ENCODE measurements around the gene UBR2.
"Not testable (repeated sequence)": the region's sequence is repeated elsewhere in the genome, so short reads cannot be mapped to it uniquely, and the experiment has no call there.

The UBR2 gene

GRCh38 chr6:42551217-42551616 lies 12.6 kb upstream of the UBR2 start:
- DNase-seq: no peak
- intact Hi-C loops (cut with DNase I): no loop called here

- intact Hi-C loops (cut with DNase I): no loop called here
Observed at GRCh38 chr6:42552380-42552779, 11.4 kb upstream of the UBR2 start.

DNA sequence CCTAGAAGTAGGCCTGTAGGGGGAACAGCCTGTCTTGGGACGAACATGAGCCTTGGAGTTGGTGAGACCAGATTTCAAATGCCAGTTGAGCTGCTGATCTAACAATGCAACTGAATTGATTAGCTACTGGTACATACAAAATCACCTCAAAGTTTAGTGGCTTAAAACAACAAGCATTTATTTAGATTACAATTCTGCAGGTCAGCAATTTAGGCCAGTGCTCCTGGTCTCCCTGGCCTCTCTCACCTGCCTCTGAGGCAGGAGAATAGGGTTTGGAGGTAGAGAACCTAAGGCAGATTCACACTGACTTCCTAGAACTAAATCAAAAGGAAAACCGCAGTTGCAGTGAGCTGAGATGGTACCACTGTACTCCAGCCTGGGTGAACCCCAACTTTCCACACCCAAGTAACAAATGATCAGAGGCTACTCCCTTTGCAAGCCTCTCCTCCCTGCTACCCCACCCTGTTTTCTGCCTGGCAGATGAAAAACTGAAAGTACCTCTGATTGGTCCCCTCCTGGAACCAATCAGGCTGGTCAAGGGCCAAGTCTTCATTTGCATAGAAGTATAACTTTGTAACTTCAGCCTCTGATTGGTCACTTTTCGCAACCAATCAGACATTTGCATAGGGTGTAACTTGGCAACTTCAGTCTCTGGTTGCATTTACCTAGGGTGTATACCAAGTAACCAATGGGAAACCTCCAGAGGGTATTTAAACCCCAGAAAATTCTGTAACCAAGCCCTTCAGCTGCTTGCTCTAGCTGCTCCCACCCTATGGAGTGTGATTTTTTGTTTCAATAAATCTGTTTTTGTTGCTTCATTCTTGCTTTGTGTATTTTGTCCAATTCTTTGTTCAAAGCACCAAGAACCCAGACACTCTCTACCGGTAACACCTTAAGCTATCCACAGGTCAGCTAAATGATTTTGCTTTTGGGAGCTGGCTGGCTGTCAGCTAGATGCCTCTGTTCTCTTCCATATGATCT lies 8.1 kb upstream of the UBR2 start:
- DNase-seq: no peak
- intact Hi-C loops (cut with DNase I): no loop called here

More at GRCh38 chr6:42552380-42552779, 11.4 kb upstream of the UBR2 start:
- DNase-seq: no peak

DNA sequence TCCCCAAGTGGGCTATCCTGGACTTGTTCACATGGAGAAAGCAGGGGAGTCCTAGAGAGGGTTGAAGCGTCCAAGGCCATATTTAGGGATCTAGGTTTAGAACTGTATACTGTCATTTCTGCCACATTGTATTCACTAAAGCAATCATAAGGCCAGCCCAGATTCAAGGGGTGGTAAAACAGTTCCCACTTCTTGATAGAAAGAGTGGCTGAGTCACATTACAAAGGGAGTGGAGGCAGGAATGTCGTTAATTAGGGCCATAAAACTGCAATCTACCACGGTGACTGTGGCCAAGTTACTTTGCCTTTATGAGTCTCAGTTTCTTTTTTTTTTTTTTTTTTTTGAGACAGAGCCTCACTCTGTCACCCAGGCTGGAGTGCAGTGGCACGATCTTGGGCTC lies 7.4 kb upstream of the UBR2 start:
- intact Hi-C loops (cut with DNase I): no loop called here

DNA sequence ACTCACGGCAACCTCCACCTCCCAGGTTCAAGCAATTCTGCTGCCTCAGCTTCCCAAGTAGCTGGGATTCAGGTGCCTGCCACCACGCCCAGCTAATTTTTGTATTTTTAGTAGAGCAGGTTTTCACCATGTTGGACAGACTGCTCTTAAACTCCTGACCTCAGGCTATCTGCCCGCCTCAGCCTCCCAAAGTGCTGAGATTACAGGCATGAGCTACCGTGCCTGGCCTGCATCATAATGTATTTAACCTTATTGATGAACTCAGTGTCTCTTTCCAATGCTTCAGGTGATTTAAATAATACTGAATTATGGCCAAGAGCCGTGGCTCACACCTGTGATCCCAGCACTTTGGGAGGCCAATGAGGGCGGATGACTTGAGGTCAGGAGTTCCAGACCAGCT lies 4.6 kb upstream of the UBR2 start:
- DNase-seq; intact Hi-C loops (cut with DNase I): not testable (repeated sequence)

More for the DNA sequence above, 7.4 kb upstream of the UBR2 start:
- DNase-seq: no peak

GRCh38 chr6:42561986-42562385 lies 1.8 kb upstream of the UBR2 start:
- DNase-seq: no peak
- intact Hi-C loops (cut with DNase I): no loop called here

- intact Hi-C loops (cut with DNase I): no loop called here
- no peak for DNase-seq
Observed at GRCh38 chr6:42562788-42563405, 932 bp upstream of the UBR2 start.

DNA sequence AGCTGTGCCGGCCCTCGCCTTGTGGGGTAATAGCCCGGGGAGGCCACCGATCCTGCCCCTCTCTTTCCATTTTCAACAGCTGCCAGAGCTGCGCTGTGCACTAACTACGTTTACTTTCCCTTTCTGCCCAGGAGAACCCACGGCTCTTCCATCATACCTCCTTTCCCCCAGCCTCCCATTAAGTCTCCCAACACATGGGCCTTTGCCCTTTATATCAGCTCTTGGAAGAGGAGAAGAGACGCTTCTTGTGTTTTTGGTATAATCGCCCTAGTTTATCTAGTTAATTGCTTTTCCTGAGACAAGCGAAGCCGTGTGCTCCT lies 637 bp downstream of the UBR2 start:
- DNase-seq: no peak
- intact Hi-C loops (cut with DNase I): no loop called here

GRCh38 chr6:42565823-42566613 lies 2.2 kb downstream of the UBR2 start:
- intact Hi-C loops (cut with DNase I): no loop called here
- DNase-seq: no peak

- no peak for DNase-seq
- intact Hi-C loops (cut with DNase I): no loop called here
Observed at GRCh38 chr6:42566614-42567208, 2.9 kb downstream of the UBR2 start.

DNA sequence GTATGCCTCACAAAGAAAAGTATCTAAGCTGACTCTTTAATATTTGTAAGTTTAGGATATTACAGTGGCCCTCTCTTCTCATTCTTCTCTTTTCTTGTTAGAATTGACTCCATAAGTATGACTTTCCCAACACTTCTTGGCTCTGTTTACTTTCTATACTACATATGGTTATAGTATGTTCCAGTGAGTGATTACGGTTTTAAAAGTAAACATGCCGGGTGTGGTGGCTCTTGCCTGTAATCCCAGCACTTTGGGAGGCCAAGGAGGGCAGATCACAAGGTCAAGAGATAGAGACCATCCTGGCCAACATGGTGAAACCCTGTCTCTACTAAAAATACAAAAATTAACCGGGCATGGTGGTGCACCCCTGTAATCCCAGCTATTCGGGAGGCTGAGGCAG lies 3.4 kb downstream of the UBR2 start:
- DNase-seq; intact Hi-C loops (cut with DNase I): not testable (repeated sequence)

DNA sequence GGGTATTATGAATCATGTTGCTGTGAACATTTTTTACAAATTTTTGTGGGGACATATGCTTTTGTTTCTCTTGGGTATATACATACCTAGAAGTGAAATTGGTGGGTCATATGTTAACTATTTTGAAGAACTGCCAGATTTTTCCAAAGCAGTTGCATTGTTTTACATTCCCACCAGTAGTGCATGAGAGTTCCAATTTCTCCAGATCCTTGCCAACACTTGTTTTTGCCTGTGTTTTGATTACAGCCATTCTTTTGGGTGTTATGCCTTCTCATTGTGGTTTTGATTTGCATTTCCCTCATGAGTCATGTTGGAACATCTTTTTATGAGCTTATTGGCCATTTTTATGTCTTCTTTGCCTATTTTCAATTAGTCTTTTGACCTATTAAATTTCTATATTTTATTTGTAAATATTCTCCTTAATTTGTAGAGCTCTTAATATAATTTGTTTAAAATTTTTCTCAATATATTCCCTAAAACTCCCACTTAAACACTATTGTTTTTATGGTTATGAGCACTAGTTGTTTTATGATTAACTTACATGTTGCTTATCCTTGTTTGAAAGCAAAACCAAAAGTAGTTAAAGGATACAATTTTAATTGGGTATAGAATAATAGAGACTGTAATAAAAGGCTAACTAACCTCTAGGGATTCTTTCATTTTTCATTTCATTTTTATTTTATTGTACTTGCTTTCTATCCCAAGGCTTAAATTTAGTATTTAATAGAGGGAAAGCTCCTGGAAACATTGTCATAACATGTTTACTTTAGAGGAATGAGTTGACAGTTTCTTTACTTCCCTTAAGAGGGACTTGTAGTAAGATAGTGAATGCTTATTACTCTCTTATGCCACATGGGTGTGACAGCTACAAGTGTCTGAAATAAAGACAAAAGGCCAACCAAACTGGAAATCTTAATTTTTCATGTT lies 5.5 kb downstream of the UBR2 start:
- no peak for DNase-seq
- intact Hi-C loops (cut with DNase I): no loop called here

GRCh38 chr6:42571611-42572342 lies 7.9 kb downstream of the UBR2 start:
- intact Hi-C loops (cut with DNase I): no loop called here

GRCh38 chr6:42572523-42572922 lies 8.7 kb downstream of the UBR2 start:
- DNase-seq: no peak
- intact Hi-C loops (cut with DNase I): no loop called here

More at GRCh38 chr6:42571611-42572342, 7.9 kb downstream of the UBR2 start:
- DNase-seq: no peak

DNA sequence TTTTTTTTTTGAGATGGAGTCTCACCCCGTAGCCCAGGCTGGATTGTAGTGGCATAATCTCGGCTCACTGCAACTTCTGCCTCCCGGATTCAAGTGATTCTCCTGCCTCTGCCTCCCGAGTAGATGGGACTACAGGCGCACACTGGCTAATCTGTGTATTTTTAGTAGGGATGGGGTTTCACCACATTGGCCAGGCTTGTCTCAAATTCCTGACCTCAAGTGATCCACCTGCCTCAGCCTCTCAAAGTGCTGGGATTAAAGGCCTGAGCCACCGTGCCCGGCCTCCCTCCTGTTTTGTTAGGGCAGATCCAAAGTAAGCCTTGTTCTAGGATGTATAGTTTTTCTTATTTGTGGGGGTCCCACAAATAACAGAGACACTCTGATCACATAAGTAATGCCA lies 12.7 kb downstream of the UBR2 start:
- DNase-seq: not testable (repeated sequence)

GRCh38 chr6:42598300-42598699 lies 34.5 kb downstream of the UBR2 start:
- intact Hi-C loops (cut with DNase I): no loop called here
- DNase-seq: no peak

More for the DNA sequence above, 12.7 kb downstream of the UBR2 start:
- intact Hi-C loops (cut with DNase I): not testable (repeated sequence)

DNA sequence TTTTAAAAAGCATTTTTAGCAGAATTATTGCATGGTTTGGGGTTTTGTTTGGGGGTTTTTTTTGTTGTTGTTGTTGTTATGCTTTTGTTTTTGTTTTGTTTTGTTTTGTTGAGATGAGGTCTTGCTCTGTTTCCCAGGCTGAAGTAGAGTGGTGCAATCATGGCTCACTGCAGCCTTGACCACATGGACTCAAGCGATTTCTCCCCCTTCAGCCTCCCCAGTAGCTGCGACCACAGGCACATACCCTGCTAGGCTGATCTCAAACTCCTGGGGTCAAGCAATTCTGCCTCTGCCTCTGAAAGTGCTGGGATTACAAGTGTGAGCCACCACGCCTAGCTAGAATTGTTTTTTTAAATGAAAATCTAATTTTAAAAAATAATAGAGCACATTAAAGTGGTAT lies 35.7 kb downstream of the UBR2 start:
- intact Hi-C loops (cut with DNase I): no loop called here
- no peak for DNase-seq

DNA sequence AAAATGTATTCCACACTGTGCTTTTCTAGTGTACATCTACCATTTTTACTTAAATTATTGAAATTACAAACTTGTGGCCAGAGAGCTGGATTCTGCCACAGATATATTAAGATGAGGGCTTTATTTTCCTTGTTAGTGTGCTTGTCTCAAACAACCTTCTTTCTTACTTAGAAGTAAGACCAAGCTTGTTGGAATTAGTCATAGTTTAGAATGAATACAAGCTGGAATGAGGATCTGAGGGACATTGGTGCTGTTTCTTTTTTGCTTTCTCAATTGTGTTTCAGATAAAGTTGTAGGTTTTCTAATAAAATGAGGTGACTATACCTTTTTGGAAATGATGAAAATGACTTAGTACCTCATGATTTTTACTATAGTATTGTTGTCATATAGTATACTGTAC lies 40.3 kb downstream of the UBR2 start:
- no peak for DNase-seq
- intact Hi-C loops (cut with DNase I): no loop called here
